Measurements from ENCODE around the gene ANKRD26. TPM values are rescaled to one million over a fixed set of nuclear protein-coding genes. Genes with fewer than 3 reads are reported as not detected.

The ANKRD26 gene
- total RNA-seq, 4 donors from 2014 or later = 12.2 to 40.4 (median 12.7) TPM

- Histone ChIP-seq H3K9me3 (no peaks in the 10 kb centered on the region), H3K36me3 (peaks cover 0 to 73% (median 0%) of the 10 kb centered on the region in 3 donors), H3K4me3 (no peak overlapping the region), H3K27me3 (no peaks in the 10 kb centered on the region), H3K27ac (no peak overlapping the region), H3K4me1 (no peaks in the 10 kb centered on the region)
- no peak for DNase-seq
- TF ChIP-seq POLR2A (IDR thresholded peaks at IDR 0.05) (no peak), CTCF (IDR thresholded peaks at IDR 0.05) (no peak)
Measured at GRCh38 chr10:27134371-27134770, 34.1 kb upstream of the ANKRD26 start.

DNA sequence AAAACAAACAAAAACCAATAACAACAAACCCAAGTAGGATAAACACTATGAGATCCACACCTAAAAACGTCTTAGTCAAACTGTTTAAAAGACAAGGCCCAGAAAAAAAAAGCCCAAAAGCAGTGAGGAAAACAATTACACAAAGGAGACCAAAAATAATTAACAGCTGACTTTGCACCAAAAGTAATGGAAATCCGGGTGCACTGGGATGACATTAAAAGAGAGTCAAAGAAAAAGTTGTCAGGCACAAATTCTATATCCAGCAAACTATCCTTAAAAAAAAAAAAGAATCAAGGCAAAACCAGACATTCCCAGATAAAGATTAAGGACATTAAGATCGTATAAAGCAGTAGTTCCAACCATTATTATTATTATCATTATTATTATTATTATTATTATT is 7.9 kb upstream of the ANKRD26 start:
- no peak for DNase-seq
- H3K9me3 ChIP-seq = no peaks in the 10 kb centered on the region
- peaks cover 0 to 47% (median 0%) of the 10 kb centered on the region in 3 donors for H3K36me3 ChIP-seq
- no peaks in the 10 kb centered on the region for H3K27me3 ChIP-seq
- H3K4me1 ChIP-seq = no peaks in the 10 kb centered on the region
- no peak overlapping the region for H3K4me3 ChIP-seq
- TF ChIP-seq POLR2A (IDR thresholded peaks at IDR 0.05) (no peak), CTCF (IDR thresholded peaks at IDR 0.05) (no peak)
- H3K27ac ChIP-seq = no peak overlapping the region

GRCh38 chr10:27104919-27105318 is 4.6 kb upstream of the ANKRD26 start:
- TF ChIP-seq POLR2A (IDR thresholded peaks at IDR 0.05) (no peak), CTCF (IDR thresholded peaks at IDR 0.05) (no peak)
- Histone ChIP-seq H3K36me3 (peaks cover 0 to 16% (median 0%) of the 10 kb centered on the region in 3 donors), H3K4me3 (no peak overlapping the region), H3K9me3 (no peaks in the 10 kb centered on the region), H3K27me3 (no peaks in the 10 kb centered on the region), H3K4me1 (peaks cover 0 to 5% (median 0%) of the 10 kb centered on the region in 4 donors), H3K27ac (no peak overlapping the region)
- no peak for DNase-seq

DNA sequence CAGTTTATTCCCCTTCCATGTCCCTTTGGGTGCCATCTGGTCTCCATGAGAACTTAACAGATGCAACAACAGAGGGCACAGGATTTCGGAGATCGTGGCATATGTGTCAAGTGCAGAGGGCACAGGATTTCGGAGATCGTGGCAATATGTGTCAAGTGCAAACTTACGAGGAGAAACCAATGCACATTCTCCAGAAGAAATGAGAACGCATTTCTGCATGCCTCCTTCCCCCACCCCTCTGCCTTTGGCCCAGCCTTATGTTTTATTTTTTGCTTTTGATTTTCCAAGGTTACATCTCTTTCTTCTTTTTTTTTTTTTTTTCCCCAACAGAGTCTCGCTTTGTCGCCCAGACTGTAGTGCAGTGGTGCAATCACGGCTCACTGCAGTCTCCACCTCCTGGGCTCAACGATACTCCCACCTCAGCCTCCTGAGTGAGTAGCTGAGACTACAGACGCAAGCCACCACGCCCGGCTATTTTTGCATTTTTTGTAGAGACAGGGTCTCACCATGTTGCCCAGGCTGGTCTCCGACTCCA is 586 bp upstream of the ANKRD26 start:
- Histone ChIP-seq H3K36me3 (no peaks in the 10 kb centered on the region), H3K27me3 (no peaks in the 10 kb centered on the region), H3K27ac (peak overlapping the region; percentile 81 to 90 (median 86)), H3K4me1 (peaks cover 0 to 14% (median 0%) of the 10 kb centered on the region in 4 donors), H3K9me3 (no peaks in the 10 kb centered on the region), H3K4me3 (peak overlapping the region; percentile 64 to 81 (median 66))
- no peak for DNase-seq
- TF ChIP-seq POLR2A (IDR thresholded peaks at IDR 0.05) = no peak

DNA sequence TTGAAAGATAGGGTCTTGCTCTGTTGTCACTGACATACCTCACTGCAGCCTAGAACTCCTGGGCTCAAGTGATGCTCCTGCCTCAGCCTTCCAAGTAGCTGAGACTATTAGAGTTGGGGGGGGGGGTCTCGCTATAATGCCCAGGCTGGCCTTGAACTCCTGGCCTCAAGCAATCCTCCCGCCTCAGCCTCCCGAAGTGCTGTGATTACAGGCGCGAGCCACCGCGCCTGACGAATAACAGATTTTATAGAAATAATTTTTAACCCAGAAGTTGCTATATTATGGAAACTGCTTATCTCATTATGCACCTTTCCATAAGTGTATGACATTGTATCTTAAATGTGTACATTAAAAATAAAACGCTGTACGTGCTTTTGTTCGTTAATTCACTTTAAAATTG is 846 bp downstream of the ANKRD26 start:
- Histone ChIP-seq H3K36me3 (no peaks in the 10 kb centered on the region), H3K4me3 (peak overlapping the region; percentile 64 to 81 (median 66)), H3K9me3 (no peaks in the 10 kb centered on the region), H3K4me1 (peaks cover 0 to 14% (median 0%) of the 10 kb centered on the region in 4 donors), H3K27ac (peak overlapping the region in 3 of 4 donors; percentile 81 to 90 (median 89)), H3K27me3 (no peaks in the 10 kb centered on the region)
- no peak for TF ChIP-seq CTCF (IDR thresholded peaks at IDR 0.05)
- TF ChIP-seq POLR2A (IDR thresholded peaks at IDR 0.05) = no peak
- DNase-seq = no peak

DNA sequence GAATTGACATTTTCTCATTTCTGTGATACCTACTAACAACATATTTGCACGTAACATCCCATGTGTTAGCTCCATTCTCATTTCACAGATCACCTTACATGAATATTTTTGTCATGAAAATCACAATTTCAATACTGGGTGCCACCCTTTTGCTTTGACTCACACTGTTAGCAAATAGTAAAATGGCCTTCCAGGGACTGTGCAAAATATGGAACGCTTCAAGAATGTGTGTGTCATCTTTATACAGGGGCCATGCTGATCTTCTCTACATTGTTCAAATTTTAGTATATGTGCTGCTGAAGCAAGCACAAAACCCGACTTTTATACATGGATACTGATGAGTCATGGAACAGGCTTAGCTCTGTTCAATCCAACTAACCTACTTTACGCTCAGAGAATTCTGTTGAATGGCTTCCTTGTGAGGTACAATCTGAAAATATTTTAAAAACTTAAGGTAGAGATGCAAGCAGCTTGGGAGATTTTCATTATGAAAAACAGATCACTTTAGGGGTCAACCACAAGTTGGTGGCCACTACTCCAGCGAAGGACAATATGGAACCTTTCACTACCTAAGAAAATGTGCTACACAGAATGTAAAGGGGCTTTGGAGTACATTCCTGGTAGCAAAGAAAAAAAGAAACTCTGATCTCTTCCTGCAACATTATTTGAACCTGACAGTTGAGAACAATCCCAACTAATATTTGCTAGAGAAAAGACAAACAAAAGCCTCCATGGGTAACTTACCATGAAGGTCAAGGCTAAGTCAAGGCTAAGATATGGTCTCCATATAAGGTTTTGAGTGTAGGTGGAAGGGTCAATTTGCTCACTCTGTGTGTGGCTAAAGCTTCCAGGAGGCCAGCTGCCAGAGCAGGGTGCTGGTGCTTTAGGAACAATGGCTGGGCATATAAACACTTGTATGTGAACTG is 11.9 kb downstream of the ANKRD26 start:
- no peaks in the 10 kb centered on the region for H3K27me3 ChIP-seq
- DNase-seq = no peak
- no peaks in the 10 kb centered on the region for H3K4me1 ChIP-seq
- no peak overlapping the region for H3K27ac ChIP-seq
- no peak overlapping the region for H3K4me3 ChIP-seq
- no peak for TF ChIP-seq POLR2A (IDR thresholded peaks at IDR 0.05)
- no peak for TF ChIP-seq CTCF (IDR thresholded peaks at IDR 0.05)
- H3K36me3 ChIP-seq = peaks cover 0 to 44% (median 0%) of the 10 kb centered on the region in 3 donors
- no peaks in the 10 kb centered on the region for H3K9me3 ChIP-seq

Measured in Peyer's patch (tissue), 4 donors.